HT-29 (cell line): ENCODE measurements around the gene CCDC30. TPM values are rescaled to one million over a fixed set of nuclear protein-coding genes. Genes with fewer than 3 reads are reported as not detected.
"Not testable (repeated sequence)": the region's sequence is repeated elsewhere in the genome, so short reads cannot be mapped to it uniquely, and the experiment has no call there.

Experiments
- DNase-seq: peaks from one replicate; pipeline ENCODE4 v3.0.0-alpha.2; 2015; ENCODE audit warnings: low spot score
- total RNA-seq: library from RNA; depleted of rRNA; stranded (reverse); fragments of >200 nt; shearing (Covaris generic); gene quantifications from 2 replicates; pipeline ENCODE4 v1.2.3, GENCODE V29; 2014

CCDC30 gene
- total RNA-seq, 1 experiment from 2014 or later = 1.0 TPM

DNA sequence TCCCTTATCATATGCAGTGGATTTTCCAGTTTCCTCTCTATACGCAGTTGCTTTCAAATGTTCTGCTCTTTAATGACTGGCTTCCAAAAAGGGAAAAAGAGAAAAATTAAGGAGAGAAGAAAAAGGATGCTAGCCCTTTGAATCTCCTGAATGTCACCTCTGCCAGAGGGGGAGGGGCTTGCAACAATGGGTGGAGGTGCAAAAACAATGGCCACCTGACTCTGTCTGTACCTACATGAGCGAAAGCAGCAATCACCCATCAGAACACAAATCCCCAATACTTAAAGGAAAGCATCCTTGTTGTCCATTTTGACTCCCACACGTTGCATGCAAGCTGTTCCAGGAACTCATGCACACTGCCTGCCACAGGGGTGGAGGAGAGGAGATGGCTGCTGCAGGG, 61.2 kb downstream of the CCDC30 start:
- DNase-seq = no peak

DNA sequence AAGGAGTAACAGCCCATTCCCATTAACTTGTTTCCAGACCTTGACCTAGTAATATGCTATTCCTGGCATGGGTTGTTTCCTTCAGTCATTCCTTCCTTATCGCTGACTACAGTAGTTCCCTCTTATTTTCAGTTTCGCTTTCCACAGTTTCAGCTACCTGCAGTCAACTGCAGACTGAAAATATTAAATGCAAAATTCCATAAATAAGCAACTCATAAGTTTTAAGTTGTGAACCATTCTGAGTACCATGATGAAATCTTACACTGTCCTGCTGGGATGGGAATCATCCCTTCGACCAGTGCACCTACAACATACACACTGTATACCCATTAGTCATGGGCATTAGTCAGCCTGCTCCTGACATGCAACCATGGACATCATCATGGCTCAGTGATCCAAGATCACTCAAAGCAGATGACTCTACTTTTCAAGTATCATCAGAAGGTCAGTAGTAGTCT, 66.7 kb downstream of the CCDC30 start:
- DNase-seq = no peak

DNA sequence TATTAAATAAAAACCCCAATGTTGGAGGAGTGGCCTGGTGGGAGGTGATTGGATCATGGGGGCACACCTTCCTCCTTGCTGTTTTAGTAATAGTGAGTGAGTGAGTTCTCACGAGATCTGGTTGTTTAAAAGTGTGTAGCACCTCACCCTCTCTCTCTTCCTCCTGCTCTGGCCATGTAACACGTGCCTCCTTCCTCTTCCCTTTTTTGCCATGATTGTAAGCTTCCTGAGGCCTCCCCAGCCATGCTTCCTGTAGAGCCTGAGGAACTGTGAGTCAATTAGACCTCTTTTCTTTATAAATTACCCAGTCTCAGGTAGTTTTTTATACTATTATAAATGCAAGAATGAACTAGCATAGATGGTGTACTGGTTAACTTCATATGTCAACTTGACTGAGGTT, 68.0 kb downstream of the CCDC30 start:
- no peak for DNase-seq

DNA sequence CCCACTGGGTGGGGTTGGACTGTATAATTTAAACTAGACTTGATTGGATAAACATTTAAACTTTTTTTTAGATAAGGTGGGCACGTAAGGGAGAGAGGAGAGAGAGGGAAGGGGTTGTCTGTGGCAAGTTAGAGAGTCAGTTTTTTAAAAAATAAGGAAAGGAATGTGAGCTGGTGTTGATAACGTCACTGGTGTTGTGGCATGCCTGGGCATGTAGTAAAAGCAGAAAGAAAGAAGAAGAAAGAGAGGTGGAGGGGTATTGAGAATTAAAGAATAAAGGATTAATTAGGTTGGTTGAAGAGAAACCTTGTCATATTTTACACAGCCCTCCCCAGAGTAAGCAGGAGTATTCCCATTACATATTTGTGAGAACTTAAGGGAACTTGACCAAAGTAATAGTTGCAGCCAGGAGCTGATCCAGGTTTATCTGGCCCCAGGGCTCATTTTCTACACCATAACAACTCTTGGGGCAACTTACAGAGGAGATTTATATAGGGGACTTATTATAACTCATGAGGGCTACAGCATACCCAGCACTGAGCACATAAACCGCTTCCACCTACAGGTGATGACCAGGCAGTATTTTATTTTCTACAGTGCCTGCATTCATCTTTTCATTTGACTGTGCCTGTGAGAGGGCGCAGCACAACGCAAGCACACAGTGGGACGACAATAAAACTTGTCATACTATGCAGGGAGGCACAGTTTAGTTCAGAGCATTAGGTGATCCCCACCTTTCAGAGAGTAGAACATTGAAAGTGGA, 70.2 kb downstream of the CCDC30 start:
- DNase-seq = no peak

DNA sequence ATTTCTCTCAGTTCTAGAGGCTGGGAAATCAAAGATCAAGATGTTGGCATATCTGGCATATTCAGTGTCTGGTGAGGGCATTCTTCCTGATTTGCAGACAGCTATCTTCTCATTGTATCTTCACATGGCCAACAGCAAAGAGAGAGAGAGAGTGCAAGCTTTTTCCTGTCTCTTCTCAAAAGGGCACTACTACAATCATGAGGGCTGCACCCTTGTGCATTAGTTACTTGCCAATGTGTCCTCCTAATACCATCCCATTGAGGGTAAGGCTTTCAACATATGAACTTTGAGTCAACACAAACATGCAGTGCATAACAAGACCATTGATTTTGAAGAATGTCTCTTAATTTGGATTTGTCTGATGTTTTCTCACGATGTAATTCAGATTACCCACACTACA, 78.0 kb downstream of the CCDC30 start:
- DNase-seq = no peak

DNA sequence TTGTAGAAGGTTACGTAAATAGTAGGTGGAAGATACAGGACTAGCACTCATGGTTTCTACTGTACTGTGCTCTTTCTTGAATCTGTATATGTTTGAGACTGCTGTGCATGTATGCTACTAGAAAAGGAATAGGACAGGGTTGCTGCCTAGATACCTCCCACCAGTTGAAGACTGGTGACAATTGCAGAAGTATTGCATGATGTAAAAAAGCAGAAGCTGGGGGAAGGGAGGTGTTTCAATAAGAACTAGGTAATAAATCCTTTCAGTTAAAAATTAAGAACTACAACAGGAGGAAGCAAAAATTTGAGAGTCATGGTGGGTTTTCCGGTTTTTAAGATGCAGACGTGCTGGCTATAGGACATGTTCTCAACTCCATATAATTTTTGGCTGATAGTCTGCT, 88.1 kb downstream of the CCDC30 start:
- no peak for DNase-seq

DNA sequence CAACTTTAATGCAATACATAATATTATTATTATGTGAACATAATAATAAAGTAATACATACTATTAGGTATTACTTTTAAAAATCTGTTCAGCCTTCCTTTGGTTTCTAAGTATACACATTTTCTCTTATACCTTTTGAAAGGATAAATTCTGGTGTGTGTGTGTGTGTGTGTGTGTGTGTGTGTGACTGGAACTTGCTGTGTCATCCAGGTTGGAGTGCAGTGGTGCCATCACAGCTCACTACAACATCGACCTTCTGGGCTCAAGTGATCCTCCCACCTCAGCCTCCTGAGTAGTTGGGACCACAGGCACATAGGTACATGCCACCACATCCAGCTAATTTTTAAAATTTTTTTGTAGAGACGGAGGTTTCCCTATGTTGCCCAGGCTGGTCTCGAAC, 88.5 kb downstream of the CCDC30 start:
- no peak for DNase-seq

DNA sequence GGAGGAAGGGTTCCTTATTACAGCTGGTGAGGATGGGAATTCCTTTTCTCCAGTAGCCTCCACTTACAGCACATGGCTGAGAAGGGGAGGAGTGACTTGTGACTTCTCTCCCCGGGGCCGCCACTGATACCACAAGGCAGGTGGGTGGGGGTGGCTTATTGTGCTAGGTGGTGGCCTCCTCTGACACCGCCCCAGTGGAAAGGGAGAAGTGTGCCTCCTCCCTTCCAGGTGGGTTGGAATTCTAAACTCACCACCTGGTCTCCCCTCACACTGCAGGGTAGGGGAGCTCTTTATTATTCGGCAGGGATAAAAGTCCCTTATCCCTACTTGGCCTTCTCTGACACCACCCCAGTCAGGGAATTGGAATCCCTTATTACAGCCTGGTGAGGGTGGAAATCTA, 89.5 kb downstream of the CCDC30 start:
- DNase-seq = no peak

DNA sequence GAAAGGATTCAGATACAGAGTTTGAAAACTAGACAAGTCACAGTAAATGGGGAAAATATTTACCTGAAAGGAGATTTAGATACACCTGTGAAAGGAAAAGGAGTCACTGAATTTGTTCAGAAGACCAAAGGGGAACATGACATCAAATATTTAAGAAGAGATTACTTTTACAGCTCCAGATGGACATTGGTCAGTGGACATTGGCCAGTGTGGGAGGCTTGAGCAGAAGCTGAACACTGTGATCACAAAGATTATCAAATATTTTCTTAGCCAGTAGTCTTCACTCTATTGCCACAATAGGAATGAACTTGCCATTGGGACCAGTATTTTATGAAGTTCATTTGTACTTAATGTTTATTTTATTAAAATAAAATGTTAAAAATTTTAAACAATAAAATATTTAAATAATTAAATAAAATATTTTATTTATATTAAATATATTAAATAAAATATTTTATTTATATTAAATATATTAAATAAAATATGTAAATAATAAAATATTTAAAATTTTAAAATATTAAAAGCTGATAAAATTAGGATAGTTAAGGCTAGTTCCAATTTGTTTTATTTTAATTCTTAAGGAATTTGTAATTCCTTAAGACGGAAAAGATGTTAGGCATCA, 94.3 kb downstream of the CCDC30 start:
- DNase-seq = no peak

DNA sequence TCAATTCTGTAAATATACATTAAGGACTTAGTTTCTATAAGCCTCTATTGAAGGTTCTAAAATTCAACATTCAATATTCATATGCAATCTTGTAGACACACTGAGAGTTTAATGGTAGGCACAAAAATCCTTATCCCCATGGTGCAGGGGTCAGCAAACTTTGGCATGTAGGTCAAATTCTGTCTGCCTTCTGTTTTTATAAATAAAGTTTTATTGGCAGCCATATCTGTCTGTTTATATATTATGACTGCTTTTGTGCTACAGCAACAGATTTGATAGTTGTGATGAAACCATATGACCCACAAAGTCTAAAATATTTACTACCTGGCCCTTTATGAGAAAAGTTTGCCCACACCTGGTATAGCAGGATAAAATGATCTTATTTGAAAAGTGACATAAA, 104.0 kb downstream of the CCDC30 start:
- DNase-seq = no peak

DNA sequence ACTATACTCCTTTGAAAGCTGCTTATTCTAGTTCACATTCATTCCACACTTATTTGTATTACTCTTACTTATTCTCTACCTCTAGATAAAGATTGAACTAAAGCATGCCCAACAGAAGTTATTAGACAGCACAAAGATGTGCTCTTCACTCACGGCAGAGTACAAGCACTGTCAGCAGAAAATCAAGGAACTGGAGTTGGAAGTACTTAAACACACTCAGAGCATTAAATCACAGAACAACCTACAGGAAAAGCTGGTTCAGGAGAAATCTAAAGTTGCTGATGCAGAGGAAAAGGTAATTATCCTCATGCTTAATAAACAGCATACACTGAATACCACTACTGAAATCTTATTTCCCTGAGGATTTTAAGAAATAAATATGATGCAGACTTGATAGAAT, 113.8 kb downstream of the CCDC30 start:
- DNase-seq = no peak

DNA sequence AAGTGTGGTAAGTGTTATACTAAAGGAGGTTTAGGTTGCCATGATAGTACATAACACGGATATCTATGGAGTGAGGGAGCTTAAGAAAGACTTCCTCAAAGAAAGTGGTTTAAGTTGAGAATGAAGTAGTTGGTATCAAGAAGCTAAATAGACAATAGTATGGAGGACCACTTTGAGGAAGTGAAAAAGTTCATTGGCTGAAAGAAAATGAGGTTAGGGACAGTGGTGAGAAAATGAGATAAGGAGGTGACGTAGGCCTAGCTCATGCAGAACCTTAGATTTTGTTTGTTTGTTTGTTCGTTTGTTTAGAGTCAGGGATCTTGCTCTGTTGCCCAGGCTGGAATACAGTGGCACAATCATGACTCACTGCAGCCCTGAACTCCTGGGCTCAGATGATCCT, 122.9 kb downstream of the CCDC30 start:
- no peak for DNase-seq

DNA sequence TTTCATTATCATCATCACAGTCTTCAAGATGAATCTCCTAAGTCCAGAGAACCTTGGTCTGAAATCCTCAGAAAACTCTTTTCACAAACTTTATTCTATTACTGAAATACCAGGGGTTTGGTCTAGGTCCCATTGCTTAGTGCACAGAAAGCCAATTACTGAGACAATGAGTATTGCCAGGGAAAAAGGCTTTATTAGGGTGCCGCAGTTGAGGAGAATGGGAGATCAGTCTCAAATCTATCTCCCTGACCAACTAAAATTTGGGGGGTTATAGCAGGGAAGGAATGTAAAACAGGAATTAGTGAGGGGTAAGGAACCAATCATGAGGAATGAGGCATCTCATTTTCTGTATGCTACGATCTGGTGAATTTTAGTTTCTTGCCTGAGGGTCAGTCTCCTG, 124.7 kb downstream of the CCDC30 start:
- DNase-seq = no peak

DNA sequence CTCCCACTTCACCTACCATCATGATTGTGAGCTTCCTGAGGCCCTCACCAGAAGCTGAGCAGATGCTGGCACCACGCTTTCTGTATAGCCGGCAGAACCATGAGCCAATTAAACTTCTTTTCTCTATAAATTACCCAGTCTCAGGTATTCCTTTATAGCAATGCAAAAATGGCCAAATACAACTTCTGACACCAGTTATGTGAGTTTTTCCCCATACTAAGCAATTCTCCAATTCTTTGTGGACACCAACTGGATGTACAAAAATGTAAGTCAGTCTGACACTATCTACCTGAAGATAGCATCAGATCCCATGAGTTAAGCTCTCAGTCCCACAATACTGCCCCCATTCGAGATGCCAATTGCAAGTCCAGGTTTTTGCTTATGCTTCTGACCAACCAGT, 129.7 kb downstream of the CCDC30 start:
- no peak for DNase-seq

DNA sequence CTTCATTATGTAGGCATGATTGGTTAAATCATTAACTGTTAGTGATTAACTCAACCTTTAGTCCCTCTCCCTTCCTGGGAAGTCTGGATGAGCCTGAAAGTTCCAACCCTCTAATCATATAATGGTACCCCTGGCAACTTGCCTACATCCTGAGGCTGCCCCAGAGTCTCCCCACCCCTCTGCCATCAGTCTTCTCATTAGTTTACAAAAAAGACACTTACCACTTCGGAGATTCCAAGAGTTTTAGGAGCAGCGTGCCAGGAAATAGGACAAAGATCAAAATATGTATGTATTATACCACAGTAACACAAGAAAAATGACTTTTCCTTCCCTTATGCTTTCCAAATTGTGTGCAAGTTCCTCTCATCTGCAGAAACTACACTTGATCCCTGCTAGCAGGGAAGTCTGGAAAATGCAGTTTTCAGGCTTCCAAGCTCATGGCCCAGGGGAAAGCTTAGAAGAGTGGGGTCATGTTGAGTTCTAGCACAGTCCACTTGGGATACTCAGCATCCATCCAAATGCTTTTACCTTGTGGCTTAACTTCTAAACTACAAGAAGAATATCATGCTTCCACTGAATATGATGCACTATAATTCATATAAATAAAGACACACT, 130.5 kb downstream of the CCDC30 start:
- DNase-seq = no peak

DNA sequence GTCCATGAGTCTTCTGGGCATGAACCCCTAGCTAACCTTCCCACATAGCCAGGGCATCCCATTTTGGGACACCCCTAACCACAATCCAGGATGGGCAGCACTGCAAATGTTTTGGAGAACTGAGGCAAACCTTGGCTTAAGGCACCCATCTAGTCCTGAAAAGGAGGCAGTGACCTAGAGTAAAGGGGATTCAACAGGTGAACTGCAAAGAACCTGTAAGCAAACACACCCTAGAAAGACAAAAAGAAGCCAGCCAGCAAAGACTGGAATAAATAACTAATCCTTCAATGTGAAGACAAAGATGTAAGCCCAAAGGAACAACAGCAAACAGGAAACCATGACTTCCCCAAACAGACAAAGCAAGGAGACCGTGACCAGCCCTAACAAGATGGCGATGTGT, 138.4 kb downstream of the CCDC30 start:
- no peak for DNase-seq

DNA sequence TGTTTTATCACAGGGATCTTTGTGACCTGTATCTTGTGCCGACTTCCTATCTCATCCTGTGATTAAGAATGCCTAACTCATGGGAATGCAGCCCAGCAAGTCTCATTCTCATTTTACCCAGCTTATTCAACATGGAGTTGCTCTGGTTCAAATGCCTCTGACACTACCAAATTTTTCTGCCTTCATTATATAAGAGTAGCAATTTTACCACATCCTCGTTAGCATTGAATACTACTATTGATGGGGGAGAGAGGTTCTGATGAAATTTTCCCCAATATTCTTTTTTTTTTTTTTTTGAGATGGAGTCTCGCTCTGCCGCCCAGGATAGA, 150.7 kb downstream of the CCDC30 start:
- no peak for DNase-seq

DNA sequence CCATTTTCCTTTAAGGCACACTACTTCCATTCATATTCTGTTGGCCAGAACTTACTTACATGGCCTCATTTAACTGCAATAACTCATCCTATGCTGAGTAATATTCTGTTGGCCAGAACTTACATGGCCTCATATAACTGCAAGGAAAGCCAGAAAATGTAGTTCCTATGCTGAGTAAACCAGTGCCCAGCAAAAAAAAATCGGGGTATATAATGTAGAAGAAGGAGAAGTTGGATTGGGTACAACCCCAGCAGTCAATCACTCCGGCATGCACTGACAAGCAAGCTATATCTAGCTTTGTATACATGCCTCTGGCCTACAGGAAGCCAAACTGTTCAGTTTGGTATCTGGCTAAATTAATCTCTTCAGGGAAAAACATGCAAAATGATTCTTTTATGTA, 155.8 kb downstream of the CCDC30 start:
- no peak for DNase-seq

DNA sequence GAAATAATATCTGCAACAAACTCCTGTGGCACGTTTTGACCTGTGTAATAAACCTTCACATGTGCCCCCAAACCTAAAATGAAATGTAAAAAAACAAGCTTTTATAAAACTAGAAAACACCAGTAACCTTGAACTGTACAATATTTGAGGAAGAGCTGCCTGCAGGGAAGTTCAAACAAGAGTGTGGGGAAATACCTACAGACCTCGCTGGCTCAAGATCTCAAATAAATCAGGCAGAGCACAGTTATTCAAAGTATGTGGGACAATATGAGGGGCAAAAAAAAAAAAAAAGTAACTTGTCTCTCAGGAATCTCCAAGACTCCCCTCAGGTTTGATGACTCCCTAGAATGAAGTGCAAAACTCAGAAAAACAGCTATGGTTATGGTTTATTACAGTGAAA, 157.2 kb downstream of the CCDC30 start:
- DNase-seq = no peak

DNA sequence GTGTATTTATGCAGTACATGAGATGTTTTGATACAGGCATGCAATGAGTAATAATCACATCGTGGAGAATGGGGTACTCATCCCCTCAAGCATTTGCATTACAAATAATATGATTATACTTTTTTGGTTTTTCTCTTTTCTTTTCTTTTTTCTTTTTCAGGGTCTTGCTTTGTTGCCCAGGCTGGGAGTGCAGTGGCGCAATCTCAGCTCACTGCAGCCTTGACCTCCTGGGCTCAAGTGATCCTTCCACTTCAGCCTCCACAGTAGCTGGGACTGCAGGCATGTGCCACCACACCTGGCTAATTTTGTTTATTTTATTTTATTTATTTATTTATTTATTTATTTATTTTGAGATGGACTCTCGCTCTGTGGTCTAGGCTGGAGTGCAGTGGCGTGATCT, 158.1 kb downstream of the CCDC30 start:
- DNase-seq = not testable (repeated sequence)

DNA sequence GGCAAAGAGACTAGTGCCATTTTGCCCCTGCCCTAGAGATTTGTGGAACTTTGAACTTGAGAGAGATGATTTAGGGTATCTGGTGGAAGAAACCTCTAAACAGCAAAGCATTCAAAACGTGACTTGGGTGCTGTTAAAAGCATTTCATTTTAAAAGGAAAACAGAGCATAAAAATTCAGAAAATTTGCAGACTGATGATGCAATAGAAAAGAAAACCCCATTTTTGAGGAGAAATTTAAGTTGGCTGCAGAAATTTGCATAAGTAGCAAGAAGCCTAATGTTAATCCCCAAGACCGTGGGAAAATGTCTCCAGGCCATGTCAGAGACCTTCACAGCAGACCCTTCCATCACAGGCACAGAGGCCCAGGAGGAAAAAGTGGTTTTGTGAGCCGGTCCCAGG, 164.1 kb downstream of the CCDC30 start:
- DNase-seq = not testable (repeated sequence)

DNA sequence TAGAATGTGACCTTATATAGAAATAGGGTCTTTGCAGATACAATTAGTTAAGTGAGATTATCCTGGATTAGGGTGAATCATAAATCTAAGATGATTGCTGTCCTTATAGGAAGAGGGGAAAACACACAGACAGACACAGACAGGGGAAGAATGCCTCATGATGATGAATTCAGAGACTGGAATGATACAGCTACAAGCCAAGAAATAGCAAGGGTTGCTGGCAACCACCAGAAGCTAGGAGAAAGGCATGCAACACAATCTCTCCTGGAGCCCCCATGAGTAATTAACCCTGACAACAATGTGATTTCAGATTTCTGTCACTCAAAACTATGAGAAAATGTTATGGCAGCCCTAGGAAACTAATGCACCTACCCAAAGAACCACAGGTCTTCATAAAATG, 176.0 kb downstream of the CCDC30 start:
- no peak for DNase-seq

DNA sequence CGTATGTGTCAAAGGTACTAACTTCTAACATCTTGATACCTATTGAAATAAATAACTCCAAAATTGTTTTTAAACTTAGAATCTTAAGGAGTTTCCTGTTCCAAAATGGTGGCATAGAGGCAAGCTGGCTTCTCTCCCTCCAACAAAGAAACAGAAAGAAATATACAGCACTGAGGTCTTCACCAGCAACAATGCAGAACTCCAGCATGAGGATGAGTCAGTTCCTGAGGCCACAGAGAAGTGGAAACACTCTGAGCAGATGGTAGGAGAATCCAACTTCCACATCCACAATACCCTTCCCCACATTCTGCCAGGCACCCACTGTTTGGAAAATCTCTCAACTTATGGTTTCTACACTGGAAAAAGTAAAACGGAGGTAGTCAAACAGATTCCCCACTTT, 183.0 kb downstream of the CCDC30 start:
- no peak for DNase-seq
